Measurements from ENCODE around the gene TMEM165. TPM values are rescaled to one million over a fixed set of nuclear protein-coding genes. Genes with fewer than 3 reads are reported as not detected.
"Not testable (repeated sequence)": the region's sequence is repeated elsewhere in the genome, so short reads cannot be mapped to it uniquely, and the experiment has no call there.

Gene TMEM165
- total and polyA plus RNA-seq, 8 donors, result 82.4 to 201 (median 101) TPM

DNA sequence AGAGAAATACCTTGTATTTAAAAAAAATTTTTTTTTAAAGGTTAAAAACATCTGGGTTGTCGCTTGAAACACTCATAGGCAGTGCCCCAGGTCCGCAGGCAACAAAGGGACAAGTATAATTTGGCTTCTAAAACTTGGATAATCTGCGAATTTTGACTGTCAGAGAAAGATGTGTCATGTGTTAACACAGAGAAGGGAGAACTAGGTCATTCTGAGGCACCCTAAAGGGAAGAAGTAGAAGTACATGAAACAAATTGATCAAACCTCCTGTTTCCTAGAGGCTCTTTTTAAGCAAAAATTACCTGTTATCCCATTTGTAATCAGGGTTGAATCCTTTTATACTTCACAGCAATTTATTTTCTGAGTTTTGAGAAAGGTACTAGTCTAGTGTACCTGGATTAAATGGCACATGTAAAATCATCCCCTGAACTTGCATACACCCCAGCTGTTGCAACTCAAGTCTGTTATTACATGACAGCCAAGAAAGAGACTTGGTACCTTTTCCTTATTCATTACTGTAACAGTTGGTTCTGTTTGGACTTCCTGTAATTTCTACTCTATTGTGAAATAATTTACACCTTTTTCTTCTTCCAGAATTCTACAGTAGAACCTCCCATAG is 48.0 kb upstream of the TMEM165 start:
- intact Hi-C loops (cut with DNase I), result loop anchor here in 1 of 2 donors (10.0 kb wide), 1 partner anchor 197 kb away; the partner anchor contains the start of gene CLOCK
- TF ChIP-seq, protein P1, sequence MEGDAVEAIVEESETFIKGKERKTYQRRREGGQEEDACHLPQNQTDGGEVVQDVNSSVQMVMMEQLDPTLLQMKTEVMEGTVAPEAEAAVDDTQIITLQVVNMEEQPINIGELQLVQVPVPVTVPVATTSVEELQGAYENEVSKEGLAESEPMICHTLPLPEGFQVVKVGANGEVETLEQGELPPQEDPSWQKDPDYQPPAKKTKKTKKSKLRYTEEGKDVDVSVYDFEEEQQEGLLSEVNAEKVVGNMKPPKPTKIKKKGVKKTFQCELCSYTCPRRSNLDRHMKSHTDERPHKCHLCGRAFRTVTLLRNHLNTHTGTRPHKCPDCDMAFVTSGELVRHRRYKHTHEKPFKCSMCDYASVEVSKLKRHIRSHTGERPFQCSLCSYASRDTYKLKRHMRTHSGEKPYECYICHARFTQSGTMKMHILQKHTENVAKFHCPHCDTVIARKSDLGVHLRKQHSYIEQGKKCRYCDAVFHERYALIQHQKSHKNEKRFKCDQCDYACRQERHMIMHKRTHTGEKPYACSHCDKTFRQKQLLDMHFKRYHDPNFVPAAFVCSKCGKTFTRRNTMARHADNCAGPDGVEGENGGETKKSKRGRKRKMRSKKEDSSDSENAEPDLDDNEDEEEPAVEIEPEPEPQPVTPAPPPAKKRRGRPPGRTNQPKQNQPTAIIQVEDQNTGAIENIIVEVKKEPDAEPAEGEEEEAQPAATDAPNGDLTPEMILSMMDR (IDR thresholded peaks at IDR 0.05), result no peak
- no peak for ATAC-seq

DNA sequence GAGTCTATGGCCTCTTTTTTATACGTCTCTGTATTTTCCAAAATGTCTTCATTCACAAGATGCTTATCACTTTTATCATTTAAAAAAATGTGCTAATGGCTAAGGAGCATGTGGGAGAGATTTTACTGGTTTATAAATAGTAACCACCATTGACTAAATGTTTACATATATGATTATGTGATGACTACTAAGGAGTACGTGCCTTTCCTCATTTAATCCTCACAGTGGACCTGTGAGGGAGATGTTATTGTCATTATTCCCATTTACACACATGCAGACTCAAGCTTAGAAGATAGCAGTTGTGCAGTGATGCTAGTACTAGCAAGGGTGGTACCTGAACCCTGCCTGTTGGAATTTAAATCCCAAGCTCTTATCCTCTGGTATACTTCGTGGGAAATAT is 47.3 kb upstream of the TMEM165 start:
- peaks cover 11 to 29% of the 10 kb centered on the region in 2 donors for H3K4me1 ChIP-seq
- no peaks in the 10 kb centered on the region for H3K27me3 ChIP-seq
- no peak overlapping the region for H3K4me3 ChIP-seq
- TF ChIP-seq, protein P1 (IDR thresholded peaks at IDR 0.05), result no peak
- DNase-seq (no peak), ATAC-seq (no peak)
- H3K9me3 ChIP-seq, result no peaks in the 10 kb centered on the region
- intact Hi-C loops (cut with DNase I), result loop anchor here in 1 of 2 donors (10.0 kb wide), 1 partner anchor 196 kb away; the partner anchor contains the start of gene CLOCK
- no peaks in the 10 kb centered on the region for H3K36me3 ChIP-seq
- no peak overlapping the region for H3K27ac ChIP-seq

More for the DNA sequence above, 48.0 kb upstream of the TMEM165 start:
- Histone ChIP-seq H3K4me1 (peaks cover 11 to 29% of the 10 kb centered on the region in 2 donors), H3K4me3 (no peak overlapping the region), H3K9me3 (no peaks in the 10 kb centered on the region), H3K36me3 (no peaks in the 10 kb centered on the region), H3K27me3 (no peaks in the 10 kb centered on the region), H3K27ac (peak overlapping the region in 1 of 2 donors; percentile 98)
- no peak for DNase-seq

DNA sequence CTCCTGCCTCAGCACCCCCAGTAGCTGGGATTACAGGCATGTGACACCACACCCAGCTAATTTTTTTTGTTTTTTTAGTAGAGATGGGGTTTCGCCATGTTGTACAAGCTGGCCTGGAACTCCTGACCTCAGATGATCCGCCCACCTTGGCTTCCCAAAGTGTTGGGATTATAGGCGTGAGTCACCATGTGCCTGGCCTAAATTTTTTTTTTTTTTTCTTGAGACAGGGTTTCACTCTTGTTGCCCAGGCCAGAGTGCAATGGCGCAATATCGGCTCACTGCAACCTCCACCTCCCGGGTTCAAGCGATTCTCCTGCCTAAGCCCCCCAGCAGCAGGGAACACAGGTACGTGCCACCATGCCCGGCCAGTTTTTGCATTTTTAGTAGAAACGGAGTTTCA is 44.9 kb upstream of the TMEM165 start:
- H3K4me3 ChIP-seq; H3K27me3 ChIP-seq; DNase-seq; H3K36me3 ChIP-seq; intact Hi-C loops (cut with DNase I); H3K9me3 ChIP-seq; H3K27ac ChIP-seq; ATAC-seq: not testable (repeated sequence)
- H3K4me1 ChIP-seq, result peaks cover 11 to 25% of the 10 kb centered on the region in 2 donors

GRCh38 chr4:55351824-55352223 is 43.9 kb upstream of the TMEM165 start:
- intact Hi-C loops (cut with DNase I), result no loop called here
- Histone ChIP-seq H3K27ac (no peak overlapping the region), H3K4me3 (no peak overlapping the region), H3K36me3 (no peaks in the 10 kb centered on the region), H3K27me3 (no peaks in the 10 kb centered on the region), H3K4me1 (peaks cover 13 to 22% of the 10 kb centered on the region in 2 donors), H3K9me3 (no peaks in the 10 kb centered on the region)
- ATAC-seq (peak; percentile 23), DNase-seq (no peak)
- TF ChIP-seq, protein P1 (IDR thresholded peaks at IDR 0.05), result no peak

DNA sequence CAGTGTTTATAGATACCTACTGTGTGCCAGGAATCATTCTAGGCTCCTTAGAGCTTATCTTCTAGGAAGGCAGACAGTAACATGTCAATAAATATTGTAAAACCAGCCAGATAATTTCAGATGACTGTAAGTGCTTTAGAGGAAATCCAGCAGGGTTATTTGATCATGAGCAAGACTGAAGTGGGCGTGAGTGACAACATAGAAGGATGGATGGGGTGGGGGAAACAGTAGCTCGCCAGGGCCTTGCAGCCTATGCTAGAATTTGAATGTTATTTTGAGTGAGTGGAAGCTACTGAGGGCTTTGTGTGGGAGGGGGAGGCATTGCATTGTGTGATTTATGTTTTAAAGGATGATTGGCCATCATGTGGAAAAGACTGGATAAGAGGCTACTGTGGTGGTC is 43.0 kb upstream of the TMEM165 start:
- ATAC-seq (no peak), DNase-seq (no peak)
- no peak overlapping the region for H3K27ac ChIP-seq
- intact Hi-C loops (cut with DNase I), result no loop called here
- TF ChIP-seq, protein P1 (IDR thresholded peaks at IDR 0.05), result no peak
- H3K4me3 ChIP-seq, result no peak overlapping the region
- H3K27me3 ChIP-seq, result no peaks in the 10 kb centered on the region
- no peaks in the 10 kb centered on the region for H3K36me3 ChIP-seq
- no peaks in the 10 kb centered on the region for H3K9me3 ChIP-seq
- peaks cover 10 to 18% of the 10 kb centered on the region in 2 donors for H3K4me1 ChIP-seq

DNA sequence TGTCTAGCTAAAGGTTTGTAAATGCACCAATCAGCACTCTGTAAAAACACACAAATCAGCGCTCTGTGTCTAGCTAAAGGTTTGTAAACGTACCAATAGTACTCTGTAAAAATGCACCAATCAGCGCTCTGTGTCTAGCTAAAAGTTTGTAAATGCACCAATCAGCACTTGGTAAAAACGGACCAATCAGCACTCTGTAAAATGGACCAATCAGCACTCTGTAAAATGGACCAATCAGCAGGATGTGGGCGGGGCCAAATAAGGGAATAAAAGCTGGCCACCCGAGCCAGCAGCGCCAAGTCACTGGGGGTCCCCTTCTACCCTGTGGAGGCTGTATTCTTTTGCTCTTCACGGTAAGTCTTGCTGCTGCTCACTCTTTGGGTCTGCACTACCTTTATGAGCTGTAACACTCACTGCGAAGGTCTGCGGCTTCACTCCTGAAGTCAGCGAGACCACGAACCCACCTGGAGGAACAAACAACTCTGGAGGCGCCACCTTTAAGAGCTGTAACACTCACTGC is 42.5 kb upstream of the TMEM165 start:
- peaks cover 7 to 18% of the 10 kb centered on the region in 2 donors for H3K4me1 ChIP-seq
- H3K27me3 ChIP-seq; H3K4me3 ChIP-seq; DNase-seq; H3K36me3 ChIP-seq; H3K9me3 ChIP-seq; ATAC-seq; intact Hi-C loops (cut with DNase I); H3K27ac ChIP-seq: not testable (repeated sequence)

Measured in left lung (tissue), 10 donors.